Measurements from ENCODE around the gene ARPC2. TPM values are rescaled to one million over a fixed set of nuclear protein-coding genes. Genes with fewer than 3 reads are reported as not detected.
A peak's percentile ranks its signal among the peaks of the same experiment; 100 is the strongest.

ARPC2 gene
- polyA plus RNA-seq, 1 donor (not counting 4 experiments of a cell fraction or from before 2014, with no cell fraction given): 1,121 TPM

- peaks cover 3% of the 10 kb centered on the region for H3K4me1 ChIP-seq (ENCODE audit: control insufficient read depth, extremely low read depth, insufficient read depth, low read length)
- H3K9ac ChIP-seq (ENCODE audit: control insufficient read depth, extremely low read depth, insufficient read depth, low read length): no peak overlapping the region
- peaks cover 22 to 25% of the 10 kb centered on the region in 2 experiments for H3K36me3 ChIP-seq (ENCODE audit: control insufficient read depth in 2 of 2, extremely low read depth in 1 of 2, insufficient read depth in 2 of 2, low read length in 2 of 2)
- dilution Hi-C loops (cut with MboI; ENCODE audit: extremely low pct_ligation_motif_present, low sequenced_read_pairs): no loop called here
- H3K27ac ChIP-seq (ENCODE audit: control insufficient read depth, insufficient read depth, low read length): no peak overlapping the region
- H3K9me1 ChIP-seq (ENCODE audit: control insufficient read depth, extremely low read depth, insufficient read depth, low read length): no peaks in the 10 kb centered on the region
- no peaks in the 10 kb centered on the region for H3K9me3 ChIP-seq (ENCODE audit: control insufficient read depth, low read depth, low read length)
- peaks cover 11% of the 10 kb centered on the region for H4K20me1 ChIP-seq (ENCODE audit: control insufficient read depth, extremely low read depth, insufficient read depth, low read length)
- no peak overlapping the region for H3K4me2 ChIP-seq (ENCODE audit: control insufficient read depth, extremely low read depth, insufficient read depth, low read depth, low read length)
- no peak overlapping the region for H2AFZ ChIP-seq (ENCODE audit: control insufficient read depth, low read length)
- no peak overlapping the region for H3K4me3 ChIP-seq (ENCODE audit: control insufficient read depth in 2 of 3, extremely low read depth in 1 of 3, insufficient read depth in 2 of 3, low read depth in 1 of 3, low read length in 3 of 3)
- DNase-seq (ENCODE audit: low read depth, low spot score) (no peak), FAIRE-seq (peak; percentile 34)
- H3K79me2 ChIP-seq (ENCODE audit: control insufficient read depth, insufficient read depth, low read length): no peaks in the 10 kb centered on the region
- TF ChIP-seq EZH2 (IDR thresholded peaks at IDR 0.05; ENCODE audit: low read length) (no peak), CTCF (optimal IDR thresholded peaks at IDR 0.05 in 1 of 3, IDR thresholded peaks at IDR 0.05 in 1 of 3, conservative IDR thresholded peaks at IDR 0.05 in 1 of 3; ENCODE audit: extremely low read depth in 1 of 3, insufficient read depth in 2 of 3, low read length in 3 of 3) (peak; percentile 65 to 75 (median 70))
- H3K27me3 ChIP-seq (ENCODE audit: control insufficient read depth, extremely low read depth, insufficient read depth, low read length): no peaks in the 10 kb centered on the region
These were observed 40.5 kb downstream of the ARPC2 start for GRCh38 chr2:218257390-218257981.

GRCh38 chr2:218259099-218259961, 42.3 kb downstream of the ARPC2 start:
- Histone ChIP-seq H3K4me1 (ENCODE audit: control insufficient read depth, extremely low read depth, insufficient read depth, low read length) (peaks cover 3% of the 10 kb centered on the region), H3K9me3 (ENCODE audit: control insufficient read depth, low read depth, low read length) (no peaks in the 10 kb centered on the region), H3K27me3 (ENCODE audit: control insufficient read depth, extremely low read depth, insufficient read depth, low read length) (no peaks in the 10 kb centered on the region), H3K27ac (ENCODE audit: control insufficient read depth, insufficient read depth, low read length) (no peak overlapping the region), H3K79me2 (ENCODE audit: control insufficient read depth, insufficient read depth, low read length) (no peaks in the 10 kb centered on the region), H3K9ac (ENCODE audit: control insufficient read depth, extremely low read depth, insufficient read depth, low read length) (no peak overlapping the region), H4K20me1 (ENCODE audit: control insufficient read depth, extremely low read depth, insufficient read depth, low read length) (peaks cover 9% of the 10 kb centered on the region), H2AFZ (ENCODE audit: control insufficient read depth, low read length) (no peak overlapping the region), H3K4me3 (ENCODE audit: control insufficient read depth in 2 of 3, extremely low read depth in 1 of 3, insufficient read depth in 2 of 3, low read depth in 1 of 3, low read length in 3 of 3) (no peak overlapping the region), H3K9me1 (ENCODE audit: control insufficient read depth, extremely low read depth, insufficient read depth, low read length) (no peaks in the 10 kb centered on the region), H3K4me2 (ENCODE audit: control insufficient read depth, extremely low read depth, insufficient read depth, low read depth, low read length) (no peak overlapping the region), H3K36me3 (ENCODE audit: control insufficient read depth in 2 of 2, extremely low read depth in 1 of 2, insufficient read depth in 2 of 2, low read length in 2 of 2) (peaks cover 14 to 15% of the 10 kb centered on the region in 2 experiments)
- dilution Hi-C loops (cut with MboI; ENCODE audit: extremely low pct_ligation_motif_present, low sequenced_read_pairs): no loop called here
- no peak for DNase-seq (ENCODE audit: low read depth, low spot score)
- FAIRE-seq: no peak
- TF ChIP-seq EZH2 (IDR thresholded peaks at IDR 0.05; ENCODE audit: low read length) (no peak), CTCF (optimal IDR thresholded peaks at IDR 0.05 in 1 of 3, IDR thresholded peaks at IDR 0.05 in 1 of 3, conservative IDR thresholded peaks at IDR 0.05 in 1 of 3; ENCODE audit: extremely low read depth in 1 of 3, insufficient read depth in 2 of 3, low read length in 3 of 3) (no peak)

Measured in keratinocyte (primary cell).